ENCODE results near the gene CDH12. TPM values are rescaled to one million over a fixed set of nuclear protein-coding genes. Genes with fewer than 3 reads are reported as not detected.

The CDH12 gene
- total RNA-seq, 5 donors from 2014 or later (not counting 1 experiment from before 2014, with no cell fraction given), result not detected

- no peaks in the 10 kb centered on the region for H3K27me3 Mint-ChIP-seq
These were observed 970.9 kb downstream of the CDH12 start for GRCh38 chr5:21882074-21882745.

GRCh38 chr5:21880164-21880563, 973.0 kb downstream of the CDH12 start:
- Mint-ChIP-seq H3K36me3 (no peaks in the 10 kb centered on the region), H3K4me3 (no peak overlapping the region), H3K27ac (no peak overlapping the region), H3K4me1 (no peaks in the 10 kb centered on the region), H3K27me3 (no peaks in the 10 kb centered on the region), H3K9me3 (peaks cover 12 to 23% (median 16%) of the 10 kb centered on the region in 3 donors)
- H3K4me1 ChIP-seq (ENCODE audit: control insufficient read depth in 1 of 2, extremely low read depth in 1 of 2, insufficient read depth in 2 of 2, low read length in 2 of 2), result no peaks in the 10 kb centered on the region
- CTCF ChIA-PET, result no interaction called here
- no peak overlapping the region for H3K4me3 ChIP-seq (ENCODE audit: control insufficient read depth in 1 of 2, extremely low read depth in 1 of 2, low read length in 1 of 2)
- 90% methylated on average over 2 of the region's 2 CpGs for WGBS (ENCODE audit: insufficient coverage)
- no peak overlapping the region for H3K27ac ChIP-seq (ENCODE audit: low read length)
- no peaks in the 10 kb centered on the region for H3K27me3 ChIP-seq (replicated peaks in 1 of 2; ENCODE audit: control insufficient read depth in 2 of 2, extremely low read depth in 1 of 2, insufficient read depth in 2 of 2, low read length in 1 of 2)
- DNase-seq, result no peak
- no peak for ATAC-seq (replicated peaks in 1 of 4)
- POLR2A ChIA-PET, result no interaction called here
- H3K9me3 ChIP-seq, result peaks cover 1% of the 10 kb centered on the region
- no peaks in the 10 kb centered on the region for H3K36me3 ChIP-seq (ENCODE audit: control insufficient read depth in 2 of 2, extremely low read depth in 1 of 2, insufficient read depth in 1 of 2, low read length in 1 of 2)

More at GRCh38 chr5:21882074-21882745, 970.9 kb downstream of the CDH12 start:
- Histone ChIP-seq H3K9me3 (peaks cover 3% of the 10 kb centered on the region), H3K27me3 (replicated peaks in 1 of 2; ENCODE audit: control insufficient read depth in 2 of 2, extremely low read depth in 1 of 2, insufficient read depth in 2 of 2, low read length in 1 of 2) (no peaks in the 10 kb centered on the region), H3K36me3 (ENCODE audit: control insufficient read depth in 2 of 2, extremely low read depth in 1 of 2, insufficient read depth in 1 of 2, low read length in 1 of 2) (no peaks in the 10 kb centered on the region), H3K4me3 (ENCODE audit: control insufficient read depth in 1 of 2, extremely low read depth in 1 of 2, low read length in 1 of 2) (no peak overlapping the region), H3K4me1 (ENCODE audit: control insufficient read depth in 1 of 2, extremely low read depth in 1 of 2, insufficient read depth in 2 of 2, low read length in 2 of 2) (no peaks in the 10 kb centered on the region), H3K27ac (ENCODE audit: low read length) (no peak overlapping the region)
- peaks cover 4 to 14% (median 12%) of the 10 kb centered on the region in 3 donors for H3K9me3 Mint-ChIP-seq
- H3K27ac Mint-ChIP-seq, result no peak overlapping the region
- H3K36me3 Mint-ChIP-seq, result no peaks in the 10 kb centered on the region
- H3K4me3 Mint-ChIP-seq, result no peak overlapping the region
- no peaks in the 10 kb centered on the region for H3K4me1 Mint-ChIP-seq
- ATAC-seq (replicated peaks in 1 of 4) (no peak), DNase-seq (no peak)
- WGBS (ENCODE audit: insufficient coverage), result 93% methylated on average over 3 of the region's 17 CpGs
- CTCF ChIA-PET, result no interaction called here
- POLR2A ChIA-PET, result no interaction called here

GRCh38 chr5:21862986-21863385, 990.2 kb downstream of the CDH12 start:
- no peaks in the 10 kb centered on the region for H3K27me3 Mint-ChIP-seq
- H3K36me3 ChIP-seq (ENCODE audit: control insufficient read depth in 2 of 2, extremely low read depth in 1 of 2, insufficient read depth in 1 of 2, low read length in 1 of 2), result no peaks in the 10 kb centered on the region
- H3K4me3 ChIP-seq (ENCODE audit: control insufficient read depth in 1 of 2, extremely low read depth in 1 of 2, low read length in 1 of 2), result no peak overlapping the region
- H3K27me3 ChIP-seq (replicated peaks in 1 of 2; ENCODE audit: control insufficient read depth in 2 of 2, extremely low read depth in 1 of 2, insufficient read depth in 2 of 2, low read length in 1 of 2), result no peaks in the 10 kb centered on the region
- no peaks in the 10 kb centered on the region for H3K36me3 Mint-ChIP-seq
- ChIA-PET CTCF (no interaction called here), POLR2A (no interaction called here)
- WGBS (ENCODE audit: insufficient coverage), result 40% methylated on average over 1 of the region's 3 CpGs
- H3K4me1 Mint-ChIP-seq, result no peaks in the 10 kb centered on the region
- H3K27ac Mint-ChIP-seq, result no peak overlapping the region
- peaks cover 16 to 31% (median 20%) of the 10 kb centered on the region in 3 donors for H3K9me3 Mint-ChIP-seq
- no peak for ATAC-seq (replicated peaks in 1 of 4)
- no peaks in the 10 kb centered on the region for H3K9me3 ChIP-seq
- no peak for DNase-seq
- no peak overlapping the region for H3K4me3 Mint-ChIP-seq
- no peak overlapping the region for H3K27ac ChIP-seq (ENCODE audit: low read length)
- no peaks in the 10 kb centered on the region for H3K4me1 ChIP-seq (ENCODE audit: control insufficient read depth in 1 of 2, extremely low read depth in 1 of 2, insufficient read depth in 2 of 2, low read length in 2 of 2)

- Histone ChIP-seq H3K4me1 (ENCODE audit: control insufficient read depth in 1 of 2, extremely low read depth in 1 of 2, insufficient read depth in 2 of 2, low read length in 2 of 2) (no peaks in the 10 kb centered on the region), H3K4me3 (ENCODE audit: control insufficient read depth in 1 of 2, extremely low read depth in 1 of 2, low read length in 1 of 2) (no peak overlapping the region), H3K27me3 (replicated peaks in 1 of 2; ENCODE audit: control insufficient read depth in 2 of 2, extremely low read depth in 1 of 2, insufficient read depth in 2 of 2, low read length in 1 of 2) (no peaks in the 10 kb centered on the region), H3K27ac (ENCODE audit: low read length) (no peak overlapping the region), H3K36me3 (ENCODE audit: control insufficient read depth in 2 of 2, extremely low read depth in 1 of 2, insufficient read depth in 1 of 2, low read length in 1 of 2) (no peaks in the 10 kb centered on the region), H3K9me3 (no peaks in the 10 kb centered on the region)
- ATAC-seq (replicated peaks in 1 of 4) (no peak), DNase-seq (no peak)
- no peak overlapping the region for H3K27ac Mint-ChIP-seq
- peaks cover 4 to 13% (median 4%) of the 10 kb centered on the region in 3 donors for H3K9me3 Mint-ChIP-seq
- H3K4me3 Mint-ChIP-seq, result no peak overlapping the region
- H3K27me3 Mint-ChIP-seq, result no peaks in the 10 kb centered on the region
- ChIA-PET CTCF (no interaction called here), POLR2A (no interaction called here)
- H3K4me1 Mint-ChIP-seq, result no peaks in the 10 kb centered on the region
- WGBS (ENCODE audit: insufficient coverage), result no CpG with 5 or more reads among the region's 2 CpGs
- no peaks in the 10 kb centered on the region for H3K36me3 Mint-ChIP-seq
These were observed 994.7 kb downstream of the CDH12 start for GRCh38 chr5:21858441-21858840.

- Histone ChIP-seq H3K36me3 (ENCODE audit: control insufficient read depth in 2 of 2, extremely low read depth in 1 of 2, insufficient read depth in 1 of 2, low read length in 1 of 2) (no peaks in the 10 kb centered on the region), H3K4me1 (ENCODE audit: control insufficient read depth in 1 of 2, extremely low read depth in 1 of 2, insufficient read depth in 2 of 2, low read length in 2 of 2) (no peaks in the 10 kb centered on the region), H3K9me3 (no peaks in the 10 kb centered on the region), H3K4me3 (ENCODE audit: control insufficient read depth in 1 of 2, extremely low read depth in 1 of 2, low read length in 1 of 2) (no peak overlapping the region), H3K27ac (ENCODE audit: low read length) (no peak overlapping the region), H3K27me3 (replicated peaks in 1 of 2; ENCODE audit: control insufficient read depth in 2 of 2, extremely low read depth in 1 of 2, insufficient read depth in 2 of 2, low read length in 1 of 2) (no peaks in the 10 kb centered on the region)
- ChIA-PET CTCF (no interaction called here), POLR2A (no interaction called here)
- ATAC-seq (replicated peaks in 1 of 4) (no peak), DNase-seq (no peak)
- H3K27me3 Mint-ChIP-seq, result no peaks in the 10 kb centered on the region
- no peak overlapping the region for H3K4me3 Mint-ChIP-seq
- 44% methylated on average over 1 of the region's 3 CpGs for WGBS (ENCODE audit: insufficient coverage)
- no peak overlapping the region for H3K27ac Mint-ChIP-seq
- no peaks in the 10 kb centered on the region for H3K36me3 Mint-ChIP-seq
- H3K9me3 Mint-ChIP-seq, result peaks cover 4 to 21% (median 4%) of the 10 kb centered on the region in 3 donors
- no peaks in the 10 kb centered on the region for H3K4me1 Mint-ChIP-seq
These were observed 996.2 kb downstream of the CDH12 start for GRCh38 chr5:21856987-21857386.

- ATAC-seq (replicated peaks in 1 of 4) (no peak), DNase-seq (no peak)
- no peaks in the 10 kb centered on the region for H3K36me3 ChIP-seq (ENCODE audit: control insufficient read depth in 2 of 2, extremely low read depth in 1 of 2, insufficient read depth in 1 of 2, low read length in 1 of 2)
- no peaks in the 10 kb centered on the region for H3K9me3 ChIP-seq
- H3K4me3 ChIP-seq (ENCODE audit: control insufficient read depth in 1 of 2, extremely low read depth in 1 of 2, low read length in 1 of 2), result no peak overlapping the region
- ChIA-PET CTCF (no interaction called here), POLR2A (no interaction called here)
- no peaks in the 10 kb centered on the region for H3K4me1 ChIP-seq (ENCODE audit: control insufficient read depth in 1 of 2, extremely low read depth in 1 of 2, insufficient read depth in 2 of 2, low read length in 2 of 2)
- no peaks in the 10 kb centered on the region for H3K27me3 Mint-ChIP-seq
- H3K27ac ChIP-seq (ENCODE audit: low read length), result no peak overlapping the region
- H3K9me3 Mint-ChIP-seq, result peaks cover 7 to 26% (median 17%) of the 10 kb centered on the region in 3 donors
- no peak overlapping the region for H3K4me3 Mint-ChIP-seq
- no peak overlapping the region for H3K27ac Mint-ChIP-seq
- H3K4me1 Mint-ChIP-seq, result no peaks in the 10 kb centered on the region
- 25% methylated on average over 1 of the region's 2 CpGs for WGBS (ENCODE audit: insufficient coverage)
- no peaks in the 10 kb centered on the region for H3K27me3 ChIP-seq (replicated peaks in 1 of 2; ENCODE audit: control insufficient read depth in 2 of 2, extremely low read depth in 1 of 2, insufficient read depth in 2 of 2, low read length in 1 of 2)
- no peaks in the 10 kb centered on the region for H3K36me3 Mint-ChIP-seq
These were observed 1005.8 kb downstream of the CDH12 start for GRCh38 chr5:21847300-21847699.

GRCh38 chr5:21844960-21845359, 1008.2 kb downstream of the CDH12 start:
- ChIA-PET CTCF (interaction anchor here in 1 of 2 donors (0.7 kb wide), 1 partner anchor 25 kb away, joined by 5 read pairs; no protein-coding TSS in a partner anchor), POLR2A (no interaction called here)
- H3K36me3 ChIP-seq (ENCODE audit: control insufficient read depth in 2 of 2, extremely low read depth in 1 of 2, insufficient read depth in 1 of 2, low read length in 1 of 2), result no peaks in the 10 kb centered on the region
- no peaks in the 10 kb centered on the region for H3K27me3 ChIP-seq (replicated peaks in 1 of 2; ENCODE audit: control insufficient read depth in 2 of 2, extremely low read depth in 1 of 2, insufficient read depth in 2 of 2, low read length in 1 of 2)
- Mint-ChIP-seq H3K4me1 (no peaks in the 10 kb centered on the region), H3K27me3 (no peaks in the 10 kb centered on the region), H3K9me3 (peaks cover 7 to 20% (median 15%) of the 10 kb centered on the region in 3 donors), H3K27ac (no peak overlapping the region), H3K4me3 (no peak overlapping the region), H3K36me3 (no peaks in the 10 kb centered on the region)
- H3K4me1 ChIP-seq (ENCODE audit: control insufficient read depth in 1 of 2, extremely low read depth in 1 of 2, insufficient read depth in 2 of 2, low read length in 2 of 2), result no peaks in the 10 kb centered on the region
- H3K27ac ChIP-seq (ENCODE audit: low read length), result no peak overlapping the region
- no peak overlapping the region for H3K4me3 ChIP-seq (ENCODE audit: control insufficient read depth in 1 of 2, extremely low read depth in 1 of 2, low read length in 1 of 2)
- no CpG with 5 or more reads among the region's 1 CpG for WGBS (ENCODE audit: insufficient coverage)
- ATAC-seq (replicated peaks in 1 of 4), result no peak
- no peak for DNase-seq
- H3K9me3 ChIP-seq, result no peaks in the 10 kb centered on the region

Measured in T-cell (primary cell).